Right ventricle myocardium superior (tissue), 1 donor: ENCODE measurements around the gene HACD1. TPM values are rescaled to one million over a fixed set of nuclear protein-coding genes. Genes with fewer than 3 reads are reported as not detected.

Experiments
- total RNA-seq: library from RNA; stranded (reverse); fragmentation: NEBNext Ultra II Directional; extraction: Animal tissue kit (Norgen Biotek cat#: 25700); gene quantifications from one replicate; pipeline ENCODE4 v1.2.1, GENCODE V29; 2021
- donor health status: DM: no; HTN: yes; CAD: no; lungs with severe emphysema.

HACD1 gene
- total RNA-seq, 1 donor from 2014 or later = 139 TPM

Other genes starting within 250 kb of the HACD1 start
- 6.3 TPM for gene ST8SIA6, start 162.8 kb downstream of the HACD1 start, total RNA-seq
- gene STAM, start 26.8 kb upstream of the HACD1 start, total RNA-seq = 18.0 TPM
- gene TMEM236, start 134.8 kb upstream of the HACD1 start, total RNA-seq = 0.43 TPM
- 27.0 TPM for gene MRC1, start 192.0 kb upstream of the HACD1 start, total RNA-seq